GM12892 (cell line): ENCODE measurements around the gene STAG1.
"Not testable (repeated sequence)": the region's sequence is repeated elsewhere in the genome, so short reads cannot be mapped to it uniquely, and the experiment has no call there.

Source experiments
- DNase-seq: peaks from one replicate; pipeline ENCODE4 v3.0.0; 2011; ENCODE audit not compliant: insufficient read length
- FAIRE-seq: peaks from 2 replicates; lab custom pipeline; 2011; peaks lifted over from hg19 to GRCh38; lab: Jason Lieb, UNC
- POLR2A ChIP-seq: IDR thresholded peaks from 2 replicates; pipeline ENCODE4 v1.6.1; 2011; ENCODE audit warnings: low read depth, low read length, control low read depth
- POLR2AphosphoS5 ChIP-seq: IDR thresholded peaks from 2 replicates; pipeline ENCODE4 v1.6.1; 2011; ENCODE audit warnings: low read depth, low read length, control low read depth
- TAF1 ChIP-seq: IDR thresholded peaks from 2 replicates; pipeline ENCODE4 v1.6.1; 2011; ENCODE audit warnings: low read depth, mild to moderate bottlenecking, control low read depth, low read length, borderline replicate concordance

The STAG1 gene

DNA sequence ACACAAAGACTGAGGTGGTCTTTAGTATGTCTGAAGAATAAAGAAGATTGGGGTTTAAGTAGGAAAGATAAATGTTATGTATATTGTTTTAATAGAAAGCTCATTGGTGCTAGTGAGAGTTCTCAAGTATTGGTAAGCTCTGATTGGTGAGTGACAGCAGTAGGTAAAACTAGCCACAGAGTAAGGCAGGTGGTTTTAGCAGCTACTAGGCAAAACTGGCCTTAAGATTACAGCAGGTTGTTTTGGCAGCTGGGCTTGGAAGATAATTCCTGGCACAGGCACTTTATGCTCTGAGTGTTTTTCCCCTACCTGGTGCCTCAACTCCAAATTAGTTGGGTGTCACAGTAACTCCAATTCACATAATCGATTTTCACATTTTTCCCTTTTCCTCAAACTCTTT lies 66.3 kb downstream of the STAG1 start:
- TF ChIP-seq POLR2A, result no peak
- FAIRE-seq (no peak), DNase-seq (no peak)

DNA sequence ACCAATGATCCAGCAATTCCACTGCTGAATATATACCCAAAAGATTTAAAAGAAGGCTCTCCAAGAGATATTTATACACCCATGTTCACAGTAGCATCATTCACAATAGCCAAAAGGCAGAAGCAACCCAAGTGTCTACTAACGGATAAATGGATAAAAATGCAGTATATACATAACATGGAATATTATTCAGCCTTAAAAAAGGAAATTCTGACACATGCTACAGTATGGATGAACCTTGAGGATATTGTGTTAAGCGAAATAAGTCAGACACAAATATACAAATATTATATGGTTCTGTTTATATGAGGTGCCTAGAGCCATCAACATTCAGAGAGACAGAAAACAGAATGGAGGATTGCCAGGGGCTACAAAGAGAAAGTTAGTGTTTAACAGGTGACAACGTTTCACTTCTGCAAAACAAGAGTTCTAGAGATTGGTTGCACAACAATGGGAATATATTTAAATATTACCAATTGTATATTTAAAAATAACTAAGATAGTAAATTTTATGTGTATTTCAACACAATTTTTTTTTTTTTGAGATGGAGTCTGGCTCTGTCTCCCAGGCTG lies 69.4 kb downstream of the STAG1 start:
- TF ChIP-seq POLR2A, result no peak
- TF ChIP-seq POLR2AphosphoS5, result no peak
- TF ChIP-seq TAF1, result no peak
- no peak for DNase-seq
- no peak for FAIRE-seq

DNA sequence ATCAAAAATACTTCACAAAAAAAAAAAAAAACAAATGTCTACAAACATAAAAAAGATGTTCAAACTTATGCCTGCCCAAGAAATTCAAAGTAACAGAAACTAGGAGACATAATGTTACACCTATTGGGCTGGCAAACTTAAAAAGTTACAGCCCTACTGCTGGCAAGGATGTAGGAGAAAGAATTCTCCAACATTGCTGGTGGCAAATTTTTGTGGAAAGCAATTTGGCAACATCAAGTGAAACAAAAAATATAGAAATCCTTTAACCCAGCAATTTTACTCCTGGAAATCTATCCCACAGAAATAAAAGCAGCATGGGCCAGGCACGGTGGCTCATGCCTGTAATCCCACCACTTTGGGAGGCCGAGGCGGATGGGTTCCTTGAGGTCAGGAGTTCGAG lies 73.2 kb downstream of the STAG1 start:
- FAIRE-seq (no peak), DNase-seq (no peak)
- TF ChIP-seq POLR2AphosphoS5 (no peak), TAF1 (no peak), POLR2A (no peak)

DNA sequence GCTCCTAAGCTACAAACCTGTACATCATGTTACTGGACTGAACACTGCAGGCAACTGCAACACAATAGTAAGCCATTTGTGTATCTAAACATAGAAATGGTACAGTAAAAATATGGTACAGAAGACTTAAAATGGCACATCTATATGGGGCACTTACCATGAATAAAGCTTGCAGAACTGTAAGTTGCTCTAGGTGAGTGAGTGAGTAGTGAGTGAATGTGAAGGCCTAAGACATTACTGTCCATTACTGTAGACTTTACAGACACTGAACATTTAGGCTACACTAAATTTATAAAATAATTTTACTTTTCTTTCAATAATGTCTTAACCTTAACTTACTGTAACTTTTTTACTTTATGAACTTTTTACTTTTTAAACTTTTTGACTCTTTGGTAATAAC lies 76.2 kb downstream of the STAG1 start:
- TF ChIP-seq POLR2AphosphoS5 (no peak), TAF1 (no peak), POLR2A (no peak)
- no peak for DNase-seq
- FAIRE-seq, result no peak

DNA sequence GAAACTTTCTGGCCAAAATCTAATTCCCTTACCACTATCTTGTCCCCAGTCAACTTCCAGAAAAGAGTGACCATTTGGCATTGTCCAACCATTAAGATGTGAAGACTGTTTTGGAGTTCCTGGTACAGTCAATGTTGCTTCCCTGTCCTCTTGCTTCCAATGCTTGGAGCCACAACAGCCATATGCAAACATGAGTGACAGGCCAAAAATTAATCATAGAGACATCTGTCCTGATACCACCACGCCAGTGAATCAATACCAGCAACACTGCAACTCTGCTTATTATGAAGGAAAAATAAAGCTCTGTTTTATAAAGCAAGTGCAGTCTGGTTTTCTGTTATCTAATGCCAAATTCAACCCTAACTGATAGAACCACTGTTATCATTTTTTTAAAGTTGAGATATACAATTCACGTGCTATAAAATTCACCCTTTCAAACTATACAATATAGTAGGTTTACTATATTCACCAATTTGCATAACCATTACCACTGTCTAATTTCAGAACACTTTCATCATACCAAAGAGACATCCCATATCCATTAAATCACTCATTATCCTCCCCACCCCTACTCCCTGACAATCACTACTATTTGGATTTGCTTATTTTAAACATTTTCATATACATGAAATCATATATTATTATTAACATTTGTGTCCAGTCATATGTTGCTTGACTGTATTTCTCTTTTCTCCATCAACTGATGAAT lies 76.9 kb downstream of the STAG1 start:
- TF ChIP-seq POLR2AphosphoS5, result no peak
- TF ChIP-seq TAF1, result no peak
- no peak for TF ChIP-seq POLR2A
- DNase-seq (no peak), FAIRE-seq (no peak)

DNA sequence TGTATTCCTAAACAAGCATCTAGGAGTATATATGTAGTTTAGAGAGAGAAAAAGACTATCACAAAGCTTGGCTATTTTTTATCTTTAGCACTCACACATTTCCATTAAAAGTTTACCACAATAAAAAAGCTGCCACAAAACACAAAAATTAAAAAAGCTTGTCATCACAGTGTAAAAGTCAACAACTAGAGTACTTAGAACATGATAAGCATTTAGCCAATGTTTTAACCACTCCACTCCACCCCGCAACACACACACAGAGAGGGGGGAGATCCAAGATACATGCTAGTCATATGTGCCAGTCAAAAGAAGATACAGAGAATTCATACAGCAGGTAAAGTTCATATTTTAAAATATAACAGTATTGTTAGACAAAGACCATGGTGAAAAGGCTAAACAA lies 79.7 kb downstream of the STAG1 start:
- no peak for DNase-seq
- TF ChIP-seq POLR2AphosphoS5, result no peak
- TF ChIP-seq POLR2A, result no peak
- no peak for TF ChIP-seq TAF1
- FAIRE-seq, result no peak

DNA sequence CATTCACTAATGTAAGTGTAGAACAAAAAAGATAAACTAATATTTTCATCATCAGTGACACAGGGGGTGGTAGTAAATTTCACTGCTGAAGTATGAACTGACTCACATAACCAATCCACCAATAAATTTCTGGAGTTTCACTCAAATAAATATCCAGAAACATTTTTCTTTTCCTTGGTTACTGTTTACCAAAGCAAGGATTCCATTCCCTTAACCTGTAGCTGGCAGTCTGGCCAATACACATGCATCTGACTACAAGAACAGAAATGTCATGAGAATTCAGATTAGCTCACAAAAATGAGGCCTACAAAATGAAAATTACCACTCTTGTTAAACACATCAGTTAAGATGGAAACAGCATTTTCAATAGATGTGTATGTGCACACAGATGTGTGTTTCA lies 80.3 kb downstream of the STAG1 start:
- DNase-seq (no peak), FAIRE-seq (no peak)

DNA sequence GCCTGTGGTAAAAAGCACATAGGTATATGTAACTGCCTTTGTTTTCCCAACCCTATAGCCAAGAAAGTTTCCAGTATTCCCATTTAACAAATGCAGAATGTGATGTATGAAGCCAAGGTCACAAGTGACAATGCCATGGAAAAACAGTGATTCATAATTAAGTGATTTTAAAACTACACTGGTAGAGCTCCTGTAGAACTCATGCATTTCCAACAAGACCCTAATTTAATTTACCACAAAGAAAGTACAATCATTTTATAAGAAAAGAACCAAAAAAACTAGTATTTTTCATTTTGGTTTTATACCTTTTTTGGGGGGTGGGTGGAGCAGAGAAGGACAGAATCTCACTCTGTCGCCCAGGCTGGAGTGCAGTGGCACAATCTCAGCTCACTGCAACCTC lies 82.0 kb downstream of the STAG1 start:
- FAIRE-seq, result no peak
- no peak for DNase-seq
- TF ChIP-seq POLR2AphosphoS5 (no peak), TAF1 (no peak), POLR2A (no peak)

More for the DNA sequence above, 80.3 kb downstream of the STAG1 start:
- TF ChIP-seq POLR2A, result no peak
- no peak for TF ChIP-seq TAF1
- TF ChIP-seq POLR2AphosphoS5, result no peak

DNA sequence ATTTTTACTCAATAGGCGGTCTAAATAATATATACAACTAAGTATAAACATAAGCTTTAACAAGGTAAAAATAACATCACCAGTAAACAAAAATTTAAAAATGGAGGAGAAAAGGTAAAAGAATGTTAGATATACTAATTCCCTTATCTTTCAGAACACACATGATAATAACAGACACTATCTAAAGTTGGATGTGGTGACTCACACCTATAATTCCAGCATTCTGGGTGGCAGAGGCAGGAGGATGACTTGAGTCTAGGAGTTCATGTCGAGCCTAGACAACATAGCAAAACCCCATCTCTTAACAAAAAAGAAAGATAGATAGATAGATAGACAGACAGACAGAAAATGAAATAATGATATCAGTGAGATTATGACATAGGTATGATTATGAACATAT lies 85.1 kb downstream of the STAG1 start:
- FAIRE-seq (no peak), DNase-seq (no peak)
- TF ChIP-seq POLR2AphosphoS5 (no peak), POLR2A (no peak), TAF1 (no peak)

DNA sequence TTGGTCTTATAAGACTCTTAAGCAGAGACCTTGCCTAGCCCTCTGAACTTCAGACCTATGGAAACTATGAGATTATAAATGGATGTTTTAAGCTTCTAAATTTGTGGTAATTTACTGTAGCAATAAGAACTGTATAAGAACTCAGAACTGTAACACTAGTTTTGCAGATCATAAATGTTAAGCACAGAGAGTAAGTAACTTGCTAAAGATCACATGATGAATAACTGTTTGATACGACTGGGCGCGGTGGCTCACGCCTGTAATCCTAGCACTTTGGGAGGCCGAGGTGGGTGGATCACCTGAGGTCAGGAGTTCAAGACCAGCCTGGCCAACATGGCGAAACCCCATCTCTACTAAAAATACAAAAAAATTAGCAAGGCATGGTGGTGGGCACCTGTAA lies 85.9 kb downstream of the STAG1 start:
- DNase-seq, FAIRE-seq: not testable (repeated sequence)

DNA sequence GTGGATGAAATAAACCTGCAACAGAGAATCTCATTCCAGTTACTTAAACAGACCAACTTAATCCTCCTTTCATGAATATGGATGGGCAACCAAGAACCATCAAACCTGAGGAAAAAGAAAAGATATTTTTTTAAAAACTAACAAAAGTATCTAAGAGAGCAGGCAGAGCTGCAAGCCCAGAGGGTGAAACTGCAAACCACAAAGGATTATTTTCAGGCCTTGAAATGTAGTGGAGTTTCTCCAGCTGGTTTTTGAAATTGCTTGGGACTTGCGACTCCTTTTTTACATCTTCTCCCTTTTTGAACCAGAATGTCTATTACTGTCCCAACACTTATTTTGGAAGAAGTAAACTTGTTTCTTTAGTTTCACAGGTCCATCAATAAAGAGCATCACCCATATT lies 87.4 kb downstream of the STAG1 start:
- TF ChIP-seq POLR2A, result no peak
- no peak for TF ChIP-seq POLR2AphosphoS5
- no peak for TF ChIP-seq TAF1
- no peak for DNase-seq
- FAIRE-seq, result no peak

DNA sequence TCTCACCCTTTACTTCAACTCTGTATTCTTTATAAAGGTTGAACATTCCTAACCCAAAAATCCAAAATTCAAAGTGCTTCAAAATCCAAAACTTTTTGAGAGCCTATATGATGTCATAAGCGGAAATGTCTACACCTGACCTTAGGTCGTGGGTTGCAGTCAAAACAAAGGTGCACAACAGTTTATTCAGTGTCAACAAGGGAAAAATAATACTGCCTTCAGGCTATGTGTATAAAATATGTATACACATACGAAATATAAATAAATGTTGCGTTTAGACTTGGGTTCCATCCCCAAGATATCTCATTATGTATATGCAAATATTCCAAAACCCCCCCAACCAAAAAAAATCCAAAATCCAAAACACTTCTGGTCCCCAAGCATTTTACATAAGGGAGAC lies 90.9 kb downstream of the STAG1 start:
- FAIRE-seq (no peak), DNase-seq (no peak)
- TF ChIP-seq POLR2A (no peak), POLR2AphosphoS5 (no peak), TAF1 (no peak)
